ENCODE measurements around the gene INTS15. TPM values are rescaled to one million over a fixed set of nuclear protein-coding genes. Genes with fewer than 3 reads are reported as not detected.

INTS15 gene
- total RNA-seq, 3 donors from 2014 or later = 24.5 to 38.5 (median 26.2) TPM

GRCh38 chr7:6639627-6640026, 49.8 kb downstream of the INTS15 start:
- ATAC-seq (no peak), DNase-seq (no peak)
- no peak for TF ChIP-seq CTCF (IDR thresholded peaks at IDR 0.05)
- H3K4me3 ChIP-seq = no peak overlapping the region
- no peaks in the 10 kb centered on the region for H3K36me3 ChIP-seq (ENCODE audit: low read depth)
- intact Hi-C loops (cut with DNase I, micrococcal nuclease) = no loop called here
- H3K4me1 ChIP-seq (ENCODE audit: low read depth) = peaks cover 8% of the 10 kb centered on the region
- H3K9me3 ChIP-seq = no peaks in the 10 kb centered on the region

GRCh38 chr7:6640246-6640721, 50.5 kb downstream of the INTS15 start:
- no peak for TF ChIP-seq CTCF (IDR thresholded peaks at IDR 0.05)
- no peaks in the 10 kb centered on the region for H3K36me3 ChIP-seq (ENCODE audit: low read depth)
- DNase-seq (peak in 1 of 3 donors; percentile 24), ATAC-seq (no peak)
- H3K9me3 ChIP-seq = no peaks in the 10 kb centered on the region
- intact Hi-C loops (cut with DNase I, micrococcal nuclease) = no loop called here
- H3K4me1 ChIP-seq (ENCODE audit: low read depth) = peaks cover 8% of the 10 kb centered on the region
- no peak overlapping the region for H3K4me3 ChIP-seq

GRCh38 chr7:6641305-6642035, 51.6 kb downstream of the INTS15 start:
- intact Hi-C loops (cut with DNase I, micrococcal nuclease) = no loop called here
- no peaks in the 10 kb centered on the region for H3K9me3 ChIP-seq
- no peak overlapping the region for H3K4me3 ChIP-seq
- ATAC-seq (no peak), DNase-seq (no peak)
- peaks cover 6% of the 10 kb centered on the region for H3K4me1 ChIP-seq (ENCODE audit: low read depth)
- H3K36me3 ChIP-seq (ENCODE audit: low read depth) = no peaks in the 10 kb centered on the region
- no peak for TF ChIP-seq CTCF (IDR thresholded peaks at IDR 0.05)

- intact Hi-C loops (cut with DNase I, micrococcal nuclease) = no loop called here
- no peak for TF ChIP-seq CTCF (IDR thresholded peaks at IDR 0.05)
- no peaks in the 10 kb centered on the region for H3K36me3 ChIP-seq (ENCODE audit: low read depth)
- H3K4me3 ChIP-seq = no peak overlapping the region
- H3K9me3 ChIP-seq = no peaks in the 10 kb centered on the region
- DNase-seq (no peak), ATAC-seq (no peak)
- peaks cover 5% of the 10 kb centered on the region for H3K4me1 ChIP-seq (ENCODE audit: low read depth)
These were observed 52.5 kb downstream of the INTS15 start for GRCh38 chr7:6642239-6642839.

GRCh38 chr7:6642861-6643640, 53.2 kb downstream of the INTS15 start:
- TF ChIP-seq CTCF (IDR thresholded peaks at IDR 0.05) = no peak
- intact Hi-C loops (cut with DNase I, micrococcal nuclease) = no loop called here
- H3K4me1 ChIP-seq (ENCODE audit: low read depth) = peaks cover 5% of the 10 kb centered on the region
- H3K4me3 ChIP-seq = no peak overlapping the region
- DNase-seq (no peak), ATAC-seq (no peak)
- no peaks in the 10 kb centered on the region for H3K36me3 ChIP-seq (ENCODE audit: low read depth)
- no peaks in the 10 kb centered on the region for H3K9me3 ChIP-seq

All from mucosa of descending colon (tissue), 3 donors.